NCI-H1436 treated with DMSO at 0.1 percent for 48 hours (cell line): ENCODE results near the gene ZNF398.
"Not testable (repeated sequence)": the region's sequence is repeated elsewhere in the genome, so short reads cannot be mapped to it uniquely, and the experiment has no call there.

ENCODE experiments used
- DNase-seq: peaks from one replicate; lab custom pipeline; 2025; lab: John Stamatoyannopoulos, UW

The ZNF398 gene, protein sequence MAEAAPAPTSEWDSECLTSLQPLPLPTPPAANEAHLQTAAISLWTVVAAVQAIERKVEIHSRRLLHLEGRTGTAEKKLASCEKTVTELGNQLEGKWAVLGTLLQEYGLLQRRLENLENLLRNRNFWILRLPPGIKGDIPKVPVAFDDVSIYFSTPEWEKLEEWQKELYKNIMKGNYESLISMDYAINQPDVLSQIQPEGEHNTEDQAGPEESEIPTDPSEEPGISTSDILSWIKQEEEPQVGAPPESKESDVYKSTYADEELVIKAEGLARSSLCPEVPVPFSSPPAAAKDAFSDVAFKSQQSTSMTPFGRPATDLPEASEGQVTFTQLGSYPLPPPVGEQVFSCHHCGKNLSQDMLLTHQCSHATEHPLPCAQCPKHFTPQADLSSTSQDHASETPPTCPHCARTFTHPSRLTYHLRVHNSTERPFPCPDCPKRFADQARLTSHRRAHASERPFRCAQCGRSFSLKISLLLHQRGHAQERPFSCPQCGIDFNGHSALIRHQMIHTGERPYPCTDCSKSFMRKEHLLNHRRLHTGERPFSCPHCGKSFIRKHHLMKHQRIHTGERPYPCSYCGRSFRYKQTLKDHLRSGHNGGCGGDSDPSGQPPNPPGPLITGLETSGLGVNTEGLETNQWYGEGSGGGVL

GRCh38 chr7:149147072-149147751 lies at the start of gene ZNF398:
ZNF398 (plus strand) TSS chr7:149147453; CDS start chr7:149147743, 290 bp downstream.
- DNase-seq: no peak

- DNase-seq: no peak
Measured at GRCh38 chr7:149099058-149099457, 48.2 kb upstream of the ZNF398 start.

DNA sequence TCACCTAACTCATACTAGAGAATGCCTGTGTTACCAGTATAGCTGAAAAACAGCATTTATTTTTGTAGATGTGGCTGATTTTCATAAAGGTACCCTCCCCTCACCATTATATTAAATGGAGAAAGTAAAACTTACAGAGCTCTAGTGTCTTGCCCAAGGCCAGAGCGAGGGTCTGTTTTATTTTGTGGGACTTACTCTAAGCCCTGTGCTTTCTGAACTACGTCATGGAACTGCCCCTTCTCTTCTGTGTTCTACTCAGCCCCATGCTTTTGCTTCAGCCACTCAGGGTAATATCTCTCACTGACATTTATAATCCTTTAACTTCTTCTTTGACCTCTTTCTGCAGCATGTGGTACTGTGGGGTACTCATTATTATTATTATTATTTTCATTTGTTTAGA lies 46.4 kb upstream of the ZNF398 start:
- no peak for DNase-seq

DNA sequence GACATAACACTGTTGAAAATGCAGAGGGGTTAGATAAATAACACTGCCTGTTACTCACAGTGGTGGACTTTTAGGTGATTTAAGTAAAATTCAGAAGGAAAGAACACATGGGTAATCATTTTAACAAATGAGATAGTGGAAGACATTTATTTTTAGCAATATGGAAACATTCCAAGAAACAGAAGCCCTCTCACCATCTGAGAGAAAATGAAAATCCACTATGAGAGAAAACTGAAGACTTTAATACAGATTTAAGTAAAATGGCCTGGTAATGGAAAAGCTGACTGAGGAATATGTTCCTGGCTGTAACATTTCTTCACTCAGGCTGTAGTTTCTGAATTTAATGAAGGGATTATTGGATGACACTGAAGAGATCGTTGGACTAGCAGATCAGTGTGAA lies 44.6 kb upstream of the ZNF398 start:
- no peak for DNase-seq

- no peak for DNase-seq
Measured at GRCh38 chr7:149103424-149103823, 43.8 kb upstream of the ZNF398 start.

GRCh38 chr7:149104214-149104613 lies 43.0 kb upstream of the ZNF398 start:
- no peak for DNase-seq

GRCh38 chr7:149104749-149105148 lies 42.5 kb upstream of the ZNF398 start:
- no peak for DNase-seq

- no peak for DNase-seq
Measured at GRCh38 chr7:149109969-149110368, 37.3 kb upstream of the ZNF398 start.

DNA sequence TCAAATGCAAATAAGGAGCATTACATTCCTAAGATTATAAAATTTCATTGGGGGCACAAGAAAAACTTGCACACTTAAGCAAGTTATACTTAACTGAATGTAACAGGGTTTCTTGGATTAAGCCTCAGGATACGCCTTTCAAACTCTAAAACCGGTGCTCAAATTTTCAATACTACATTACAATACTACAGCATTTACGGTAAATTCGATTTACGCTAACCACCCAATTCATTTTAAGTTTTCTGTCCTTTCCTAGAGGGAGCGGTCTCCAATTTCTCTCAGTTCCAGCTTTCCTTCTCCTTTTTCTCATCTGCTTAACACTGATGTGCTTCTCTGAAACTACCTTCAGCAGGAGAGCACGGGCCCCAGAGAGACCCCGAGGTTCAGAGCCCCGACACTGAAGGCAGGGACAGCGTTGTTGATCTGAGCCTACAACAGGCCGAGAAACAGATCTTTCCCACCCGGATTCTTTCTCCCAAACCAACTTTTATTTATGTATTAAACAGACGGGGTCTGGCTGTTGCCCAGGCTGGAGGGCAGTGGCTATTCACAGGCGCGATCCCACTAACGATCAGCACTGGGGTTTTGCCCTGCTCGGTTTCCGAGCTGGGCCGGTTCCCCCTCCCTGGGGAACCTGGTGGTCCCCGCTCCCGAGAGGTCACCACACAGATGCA lies 21.9 kb upstream of the ZNF398 start:
- DNase-seq: no peak

DNA sequence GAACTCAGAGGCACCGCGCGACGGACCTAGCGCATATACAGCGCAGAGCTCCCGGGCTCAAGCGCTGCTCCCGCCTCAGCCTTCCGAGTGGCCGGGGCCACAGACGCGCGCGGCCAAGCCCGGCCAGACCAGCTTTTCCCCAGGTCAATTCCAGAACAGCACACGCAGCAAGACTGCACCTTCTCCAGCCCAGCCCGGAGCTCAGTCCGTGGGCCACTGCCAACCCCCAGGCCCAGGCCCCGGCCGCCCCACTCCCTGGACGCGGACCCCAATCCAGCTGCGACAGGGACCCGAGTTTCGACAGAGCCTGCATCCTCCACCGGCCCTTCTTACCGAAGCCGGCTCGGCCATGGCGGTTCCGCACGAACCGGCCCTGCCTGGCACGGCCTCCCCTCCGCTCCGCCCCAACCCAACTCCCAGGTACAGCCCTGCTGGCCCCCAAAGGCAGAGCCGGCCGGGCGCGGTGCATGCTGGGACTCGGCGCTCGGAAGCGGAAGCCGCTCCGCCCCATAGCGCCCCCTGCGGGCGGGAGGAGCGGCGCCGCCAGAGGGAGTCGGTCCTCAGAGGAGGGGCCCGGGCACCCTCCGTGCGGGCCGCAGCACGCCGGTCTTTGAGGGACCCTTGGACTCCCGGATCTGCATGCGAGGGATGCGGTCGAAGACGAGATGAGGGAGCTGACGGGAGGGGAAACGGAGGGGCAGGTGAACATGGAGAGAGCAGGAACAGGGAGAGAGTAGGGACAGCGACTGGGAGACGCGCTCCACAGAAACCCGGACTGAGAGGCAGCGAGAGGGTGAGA lies 21.2 kb upstream of the ZNF398 start, which contains the start of gene ZNF425:
TSS of gene ZNF425 (minus strand) at position 462 of the 799 bp plus-strand sequence. CDS start at position 351, 111 bp downstream.
- DNase-seq: peak; percentile 21

- DNase-seq: no peak
Measured at GRCh38 chr7:149126662-149127266, 20.5 kb upstream of the ZNF398 start.

DNA sequence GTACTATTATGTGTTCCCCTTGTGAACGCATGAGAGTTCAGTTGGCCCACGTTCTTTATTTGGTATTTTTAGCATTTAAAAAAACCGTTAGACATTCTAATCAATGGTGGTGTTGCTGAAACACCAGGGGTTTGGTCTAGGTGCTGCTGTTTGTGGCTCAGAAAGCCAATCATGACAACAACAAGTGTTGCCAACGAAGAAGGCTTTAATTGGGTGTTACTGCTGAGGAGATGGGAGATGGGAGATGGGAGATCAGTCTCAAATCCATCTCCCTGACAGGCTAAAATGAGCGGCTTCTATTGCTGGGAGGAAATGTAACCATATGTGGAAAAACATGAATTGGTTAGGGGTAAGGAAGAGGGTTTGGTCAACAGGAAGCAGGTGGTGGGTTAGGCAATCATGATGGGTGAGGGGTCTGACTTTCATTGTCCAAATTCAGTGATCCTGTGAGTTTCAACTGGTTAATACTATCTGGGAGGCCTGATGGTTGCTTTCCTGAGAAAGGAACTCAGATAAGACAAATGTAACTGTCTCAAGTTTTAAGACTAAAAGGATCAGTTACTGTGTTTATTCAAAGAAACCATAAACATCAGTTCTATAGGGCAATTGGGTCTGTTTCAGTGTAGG lies 16.6 kb upstream of the ZNF398 start:
- DNase-seq: no peak

DNA sequence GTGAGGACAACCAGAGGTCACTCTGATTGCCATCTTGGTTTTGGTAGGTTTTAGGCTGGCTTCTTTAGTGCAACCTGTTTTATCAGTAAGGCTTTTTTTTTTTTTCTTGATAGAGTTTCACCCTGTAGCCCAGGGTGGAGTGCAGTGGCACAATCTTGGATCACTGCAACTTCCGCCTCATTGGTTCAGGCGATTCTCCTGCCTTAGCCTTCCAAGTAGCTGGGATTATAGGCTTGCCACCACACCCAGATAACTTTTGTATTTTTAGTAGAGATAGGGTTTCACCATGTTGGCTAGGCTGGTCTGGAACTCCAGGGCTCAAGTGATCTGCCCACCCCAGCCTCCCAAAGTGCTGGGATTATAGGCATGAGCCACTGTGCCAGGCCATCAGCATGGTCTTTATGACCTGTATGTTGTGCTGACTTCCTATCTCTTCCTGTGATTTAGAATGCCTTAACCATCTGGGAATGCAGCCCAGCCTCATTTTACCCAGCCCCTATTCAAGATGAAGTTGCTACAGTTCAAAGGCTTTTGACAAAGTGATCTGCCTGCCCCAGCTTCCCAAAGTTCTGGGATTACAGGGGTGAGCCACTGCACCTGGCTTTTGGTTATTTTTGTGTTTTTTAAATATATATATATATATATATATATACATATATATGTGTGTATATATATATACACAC lies 14.1 kb upstream of the ZNF398 start:
- no peak for DNase-seq

DNA sequence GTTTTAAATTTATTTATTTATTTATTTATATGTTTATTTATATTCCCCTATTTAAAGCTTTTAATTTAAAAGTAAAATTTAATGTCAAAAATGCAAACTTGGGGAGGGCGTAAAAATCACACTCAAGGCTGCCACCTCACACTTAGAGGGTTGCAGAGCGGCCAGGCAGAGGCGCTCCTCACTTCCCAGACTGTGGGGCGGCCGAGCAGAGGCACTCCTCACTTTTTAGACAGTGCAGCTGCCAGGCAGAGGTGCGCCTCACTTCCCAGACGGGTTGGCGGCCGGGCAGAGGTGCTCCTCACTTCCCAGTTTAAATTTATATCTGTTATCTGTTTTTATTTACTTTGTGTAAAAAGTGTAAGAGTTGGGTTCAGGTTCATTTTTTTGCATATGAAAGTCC lies 11.1 kb upstream of the ZNF398 start:
- DNase-seq: no peak

- DNase-seq: no peak
Measured at GRCh38 chr7:149140831-149141230, 6.4 kb upstream of the ZNF398 start.

GRCh38 chr7:149141893-149142292 lies 5.4 kb upstream of the ZNF398 start:
- no peak for DNase-seq

- not testable (repeated sequence) for DNase-seq
Measured at GRCh38 chr7:149144436-149144922, 2.8 kb upstream of the ZNF398 start.

DNA sequence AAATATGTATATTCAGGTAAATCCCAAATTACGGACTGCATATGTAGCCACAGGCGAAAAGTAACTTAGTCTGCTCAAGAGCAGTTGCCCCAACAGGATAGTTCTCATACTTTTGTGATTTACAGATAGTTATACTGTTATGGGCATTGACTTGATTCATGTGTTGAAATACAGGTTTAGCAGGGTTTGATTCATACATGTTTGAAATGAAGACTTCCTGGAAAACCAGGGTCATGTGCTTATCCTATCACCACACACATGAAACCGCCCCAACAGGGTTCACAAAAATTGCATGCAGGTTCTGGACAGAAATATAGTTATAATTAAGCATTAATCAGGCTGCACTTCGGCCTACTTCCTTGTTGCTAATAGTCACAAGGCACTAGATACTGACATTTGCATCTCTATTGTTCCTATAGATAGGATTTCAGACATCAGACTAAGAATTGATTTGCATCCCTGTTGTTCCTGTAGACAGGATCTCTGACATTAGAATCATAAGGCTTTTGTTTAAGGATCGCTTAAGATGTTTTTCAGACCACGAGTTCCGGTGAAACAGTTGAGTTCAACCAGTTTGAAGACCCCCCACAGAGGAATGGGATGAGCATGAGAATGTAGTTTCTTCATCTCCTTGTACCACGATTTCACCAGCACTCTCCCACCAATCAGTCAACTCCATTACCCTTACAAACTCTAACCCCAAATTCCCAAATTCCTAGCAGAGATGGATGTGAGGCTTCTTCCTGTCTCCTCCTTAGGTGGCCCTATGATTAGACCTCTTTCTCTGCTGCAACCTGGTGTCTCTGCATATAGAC lies 2.0 kb upstream of the ZNF398 start:
- DNase-seq: no peak
